HEK293T (cell line): Measurements from ENCODE around the gene CRCP.
"Not testable (repeated sequence)": the region's sequence is repeated elsewhere in the genome, so short reads cannot be mapped to it uniquely, and the experiment has no call there.

Experiments
- CTCF ChIA-PET: fragments of 350-600 bp; formaldehyde crosslinking; extraction: SDS; loops from one replicate; lab custom pipeline; 2021; ENCODE audit warnings: antibody characterized with exemption, inconsistent platforms; lab: Yijun Ruan, JAX
- POLR2A ChIA-PET: fragments of 350-600 bp; formaldehyde crosslinking; extraction: SDS; loops from one replicate; lab custom pipeline; 2020; ENCODE audit warnings: antibody characterized with exemption, inconsistent platforms; lab: Yijun Ruan, JAX
- DNase-seq: peaks from one replicate; pipeline ENCODE4 v3.0.0; 2012; ENCODE audit warnings: mixed read lengths; ENCODE audit errors: extremely low spot score
- ARNT ChIP-seq: fragments of 450-650 bp; IDR thresholded peaks from 2 replicates; pipeline ENCODE4 v1.6.1; 2017; ENCODE audit warnings: mild to moderate bottlenecking
- BHLHE40 ChIP-seq: fragments of 450-650 bp; IDR thresholded peaks from 2 replicates; pipeline ENCODE4 v1.6.1; 2016; ENCODE audit warnings: mild to moderate bottlenecking, moderate library complexity, borderline replicate concordance
- CTBP1 ChIP-seq: fragments of 450-650 bp; IDR thresholded peaks from 2 replicates; pipeline ENCODE4 v1.6.1; 2016; ENCODE audit warnings: borderline replicate concordance
- ELF4 ChIP-seq: fragments of 450-650 bp; IDR thresholded peaks from 2 replicates; pipeline ENCODE4 v1.6.1; 2017; ENCODE audit warnings: antibody characterized with exemption
- FOXA1 ChIP-seq: fragments of 450-650 bp; IDR thresholded peaks from 2 replicates; pipeline ENCODE4 v1.6.1; 2016; ENCODE audit warnings: mild to moderate bottlenecking
- FOXK2 ChIP-seq: fragments of 450-650 bp; IDR thresholded peaks from 2 replicates; pipeline ENCODE4 v1.6.1; 2016; ENCODE audit warnings: mild to moderate bottlenecking
- FOXM1 ChIP-seq: fragments of 450-650 bp; IDR thresholded peaks from 2 replicates; pipeline ENCODE4 v1.6.1; 2017; ENCODE audit warnings: mild to moderate bottlenecking, borderline replicate concordance
- HDGF ChIP-seq: fragments of 450-650 bp; IDR thresholded peaks from 2 replicates; pipeline ENCODE4 v1.6.1; 2017; ENCODE audit warnings: antibody characterized with exemption, borderline replicate concordance
- L3MBTL2 ChIP-seq: fragments of 450-650 bp; conservative IDR thresholded peaks from 2 replicates; pipeline ENCODE4 v1.6.1; 2016; ENCODE audit warnings: mild to moderate bottlenecking
- LEF1 ChIP-seq: fragments of 450-650 bp; IDR thresholded peaks from 2 replicates; pipeline ENCODE4 v1.6.1; 2017; ENCODE audit warnings: mild to moderate bottlenecking, borderline replicate concordance
- NFRKB ChIP-seq: fragments of 450-650 bp; IDR thresholded peaks from 2 replicates; pipeline ENCODE4 v1.6.1; 2016; ENCODE audit warnings: mild to moderate bottlenecking, moderate library complexity
- PKNOX1 ChIP-seq: fragments of 450-650 bp; IDR thresholded peaks from 2 replicates; pipeline ENCODE4 v1.6.1; 2016
- SP1 ChIP-seq: fragments of 450-650 bp; IDR thresholded peaks from 2 replicates; pipeline ENCODE4 v1.6.1; 2017
- SUZ12 ChIP-seq: fragments of 450-650 bp; IDR thresholded peaks from 2 replicates; pipeline ENCODE4 v1.6.1; 2016; ENCODE audit warnings: mild to moderate bottlenecking
- TARDBP ChIP-seq: fragments of 450-650 bp; IDR thresholded peaks from 2 replicates; pipeline ENCODE4 v1.6.1; 2016
- ZNF384 ChIP-seq: fragments of 450-650 bp; IDR thresholded peaks from 2 replicates; pipeline ENCODE4 v1.6.1; 2016

The CRCP gene

GRCh38 chr7:66142996-66143395 lies 28.3 kb downstream of the CRCP start:
- no peak for DNase-seq
- ChIA-PET POLR2A (no interaction called here), CTCF (no interaction called here)
- no peak for TF ChIP-seq TARDBP
- TF ChIP-seq SUZ12, result no peak
- no peak for TF ChIP-seq ZNF384
- no peak for TF ChIP-seq BHLHE40
- TF ChIP-seq L3MBTL2, result no peak
- no peak for TF ChIP-seq CTBP1
- no peak for TF ChIP-seq ARNT
- TF ChIP-seq SP1, result no peak
- no peak for TF ChIP-seq ELF4
- no peak for TF ChIP-seq HDGF
- TF ChIP-seq PKNOX1, result no peak
- no peak for TF ChIP-seq FOXA1

GRCh38 chr7:66143876-66144332 lies 29.3 kb downstream of the CRCP start:
- ChIA-PET POLR2A (no interaction called here), CTCF (no interaction called here)
- DNase-seq, result no peak
- TF ChIP-seq FOXA1 (no peak), FOXM1 (no peak), PKNOX1 (no peak), NFRKB (no peak), SP1 (no peak), SUZ12 (no peak), ZNF384 (no peak), LEF1 (no peak), ELF4 (no peak), HDGF (no peak), TARDBP (no peak), BHLHE40 (no peak), FOXK2 (no peak)

- ChIA-PET POLR2A (no interaction called here), CTCF (no interaction called here)
- TF ChIP-seq L3MBTL2, result no peak
- DNase-seq, result no peak
Measured at GRCh38 chr7:66145400-66146104, 30.9 kb downstream of the CRCP start.

- POLR2A ChIA-PET, result no interaction called here
- no peak for DNase-seq
- CTCF ChIA-PET, result interaction anchor here (0.6 to 0.7 kb wide), 2 partner anchors 19 to 302 kb away, joined by 7 to 9 read pairs; no protein-coding TSS in a partner anchor
- TF ChIP-seq FOXK2 (no peak), L3MBTL2 (no peak), FOXM1 (no peak), PKNOX1 (no peak), CTBP1 (no peak), ELF4 (no peak), LEF1 (no peak), NFRKB (no peak), SP1 (no peak), TARDBP (no peak), ARNT (no peak), FOXA1 (no peak), SUZ12 (no peak), BHLHE40 (no peak)
Measured at GRCh38 chr7:66146701-66147100, 32.1 kb downstream of the CRCP start.

GRCh38 chr7:66147657-66148056 lies 33.0 kb downstream of the CRCP start:
- POLR2A ChIA-PET, DNase-seq: not testable (repeated sequence)
- CTCF ChIA-PET, result interaction anchor here (0.6 kb wide), 1 partner anchor 39 kb away, joined by 3 read pairs; no protein-coding TSS in a partner anchor

- TF ChIP-seq NFRKB (no peak), ARNT (no peak), ELF4 (no peak), FOXK2 (no peak), FOXM1 (no peak), SP1 (no peak), L3MBTL2 (no peak), BHLHE40 (no peak), HDGF (no peak), PKNOX1 (no peak), ZNF384 (no peak), SUZ12 (no peak), TARDBP (no peak), FOXA1 (no peak), LEF1 (no peak), CTBP1 (no peak)
- ChIA-PET CTCF (no interaction called here), POLR2A (no interaction called here)
- no peak for DNase-seq
Measured at GRCh38 chr7:66150471-66150870, 35.8 kb downstream of the CRCP start.
